Activated T-cell treated with anti-CD3 and anti-CD28 coated beads for 48 hours (primary cell): Measurements from ENCODE around the gene GNL1.

Source experiments
- DNase-seq: peaks from one replicate; pipeline ENCODE4 v3.0.0-alpha.2; 2020; ENCODE audit warnings: low read depth

Gene GNL1

DNA sequence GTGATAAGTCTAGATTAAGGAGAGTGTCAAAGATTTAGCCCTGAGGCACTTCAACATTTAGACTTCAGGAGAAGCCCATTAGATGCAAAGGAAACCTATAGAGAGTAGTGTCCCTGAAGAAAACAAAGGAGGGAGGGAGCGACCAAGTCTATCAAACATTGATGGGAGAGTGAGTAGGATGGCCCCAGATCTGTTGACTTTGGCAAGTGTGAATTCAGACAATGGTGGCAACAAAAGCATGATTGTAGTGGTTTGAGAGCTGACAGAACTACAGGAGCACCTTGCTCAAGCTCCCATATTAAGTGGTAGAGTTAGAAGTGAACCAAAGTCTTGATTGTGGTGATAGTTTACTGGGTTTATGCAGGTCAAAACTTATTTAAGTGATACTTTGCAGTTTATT lies 14.0 kb upstream of the GNL1 start:
- DNase-seq, result no peak

DNA sequence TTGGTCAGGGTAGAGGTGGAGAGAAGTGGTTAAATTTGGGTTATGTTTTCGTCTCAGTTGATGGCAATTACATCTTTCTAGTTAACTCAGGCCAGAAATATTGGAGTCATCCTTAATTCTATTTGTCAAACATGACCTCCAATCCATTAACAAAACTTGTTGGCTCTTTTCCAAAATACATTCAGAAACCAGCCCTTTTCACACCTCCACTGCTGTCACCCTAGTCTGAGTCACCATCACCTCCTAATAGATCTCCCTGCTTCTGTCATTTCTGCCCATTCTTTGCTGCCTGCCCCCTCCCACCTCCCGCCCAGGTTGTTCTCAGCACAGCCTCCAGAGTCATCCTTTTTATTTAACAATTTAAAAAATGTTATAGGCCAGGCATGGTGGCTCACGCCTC lies 12.0 kb upstream of the GNL1 start:
- peak; percentile 34 for DNase-seq

DNA sequence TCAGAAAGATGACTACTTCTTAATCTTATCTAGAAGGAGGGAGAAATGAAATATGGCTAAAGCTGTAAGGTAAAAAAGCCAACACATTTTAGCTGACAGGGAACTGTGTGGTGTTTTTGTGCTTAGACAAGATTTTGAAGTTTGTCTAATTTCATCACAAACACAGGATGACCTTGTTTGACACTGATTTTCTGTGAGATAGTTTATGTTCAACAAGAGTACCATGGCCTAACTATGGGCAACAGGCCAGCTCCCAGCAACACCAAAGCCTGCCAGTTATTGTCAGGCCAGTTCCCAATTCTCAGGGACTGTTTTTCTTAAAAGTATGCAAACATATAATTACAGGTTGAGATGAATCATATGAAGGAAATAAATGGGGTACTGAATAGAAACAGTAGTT lies 9.5 kb upstream of the GNL1 start:
- no peak for DNase-seq

DNA sequence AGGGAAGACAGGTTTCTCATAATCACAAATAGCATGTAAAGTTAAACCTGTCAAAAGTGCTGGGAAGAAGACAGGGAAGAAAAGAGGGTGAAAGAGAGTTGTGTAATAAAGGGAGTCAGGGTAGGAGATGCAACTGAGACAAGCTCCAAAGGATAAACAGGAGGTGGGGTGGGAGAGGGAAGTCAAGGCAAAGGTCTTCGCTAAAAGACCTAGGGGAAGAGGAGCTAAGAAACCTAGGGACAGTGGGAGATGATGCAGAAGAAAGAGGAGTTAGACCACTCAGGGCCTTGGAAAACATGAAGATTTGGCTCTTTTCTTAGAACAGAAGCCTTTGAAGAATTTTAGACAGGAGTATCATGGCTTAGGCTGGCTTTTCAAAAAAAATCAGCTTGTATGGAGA lies 7.8 kb upstream of the GNL1 start:
- DNase-seq, result no peak

DNA sequence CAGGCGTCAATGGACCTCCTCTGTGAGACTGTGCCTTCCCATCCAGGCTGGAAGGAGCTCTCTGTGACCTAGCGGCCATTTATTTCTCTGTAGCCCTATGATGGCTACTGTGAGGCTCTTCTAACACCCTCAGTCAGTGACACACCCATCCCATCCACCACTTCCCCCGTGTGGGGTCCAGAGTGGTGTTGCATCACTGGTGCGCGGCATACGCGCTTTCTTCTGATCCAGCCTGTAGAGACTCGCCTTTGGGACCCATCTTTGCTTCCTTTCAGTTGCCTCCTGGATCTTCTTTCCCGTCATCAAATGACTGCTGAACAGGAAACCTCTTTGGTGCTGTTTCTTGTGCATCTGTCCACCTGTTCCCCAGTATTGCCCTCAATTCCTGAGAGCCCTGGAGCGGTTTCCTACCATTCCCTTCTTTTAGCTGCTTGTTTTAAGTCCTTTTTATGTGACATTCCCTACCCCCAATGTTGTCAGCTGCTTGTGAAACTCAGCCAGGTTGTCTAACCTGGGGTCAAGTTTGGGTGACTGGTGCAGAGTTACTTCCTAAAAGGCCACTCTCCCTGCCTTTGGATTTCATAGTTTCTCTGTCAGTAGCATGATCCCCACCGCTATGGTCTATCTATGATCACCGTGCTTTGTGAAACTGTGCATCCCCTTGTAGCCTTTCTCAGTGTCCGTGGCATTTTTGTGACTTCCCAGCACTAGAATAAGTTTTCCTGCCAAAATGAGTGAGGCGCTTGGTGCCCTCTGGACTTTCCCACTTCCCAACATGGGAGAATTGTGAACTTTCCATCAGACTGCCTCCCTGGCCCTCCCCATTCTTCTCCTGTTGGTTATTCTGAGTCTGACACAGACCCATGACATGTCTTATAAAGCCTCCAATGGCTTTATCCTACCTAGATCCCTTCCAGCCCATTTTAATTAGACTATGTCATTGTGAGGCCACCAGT lies 6.5 kb upstream of the GNL1 start:
- no peak for DNase-seq

DNA sequence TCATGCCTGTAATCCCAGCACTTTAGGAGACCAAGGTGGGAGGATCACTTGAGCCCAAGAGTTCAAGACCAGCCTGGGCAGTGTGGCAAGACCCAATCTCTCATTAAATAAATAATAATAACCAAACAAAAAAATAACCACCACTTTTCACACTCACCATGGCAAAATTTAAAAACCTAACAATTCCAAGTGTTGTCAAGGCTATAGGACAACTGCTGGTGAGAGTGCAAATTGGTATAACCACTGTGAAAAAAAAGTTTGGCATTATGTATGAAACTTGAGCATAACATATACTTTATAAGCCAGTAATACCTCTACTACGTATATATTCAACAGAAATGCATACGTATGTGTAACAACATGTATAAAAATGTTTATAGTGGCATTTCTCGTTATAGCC lies 4.6 kb upstream of the GNL1 start:
- no peak for DNase-seq

DNA sequence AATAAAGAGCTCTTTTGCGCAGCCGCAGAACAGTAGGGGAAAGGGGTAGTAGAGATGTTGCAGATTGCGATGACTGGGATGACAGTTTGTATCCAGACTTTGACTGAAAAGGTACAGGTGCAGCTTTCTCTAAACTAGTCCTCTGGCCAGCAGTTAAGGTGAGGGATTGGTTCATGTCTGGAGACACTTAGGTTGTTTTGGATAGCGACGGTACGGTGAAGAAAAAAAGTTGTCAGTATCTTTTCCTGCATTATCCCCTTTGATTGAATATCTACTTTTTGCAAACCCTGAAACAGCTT lies 1.3 kb upstream of the GNL1 start:
- DNase-seq, result no peak

DNA sequence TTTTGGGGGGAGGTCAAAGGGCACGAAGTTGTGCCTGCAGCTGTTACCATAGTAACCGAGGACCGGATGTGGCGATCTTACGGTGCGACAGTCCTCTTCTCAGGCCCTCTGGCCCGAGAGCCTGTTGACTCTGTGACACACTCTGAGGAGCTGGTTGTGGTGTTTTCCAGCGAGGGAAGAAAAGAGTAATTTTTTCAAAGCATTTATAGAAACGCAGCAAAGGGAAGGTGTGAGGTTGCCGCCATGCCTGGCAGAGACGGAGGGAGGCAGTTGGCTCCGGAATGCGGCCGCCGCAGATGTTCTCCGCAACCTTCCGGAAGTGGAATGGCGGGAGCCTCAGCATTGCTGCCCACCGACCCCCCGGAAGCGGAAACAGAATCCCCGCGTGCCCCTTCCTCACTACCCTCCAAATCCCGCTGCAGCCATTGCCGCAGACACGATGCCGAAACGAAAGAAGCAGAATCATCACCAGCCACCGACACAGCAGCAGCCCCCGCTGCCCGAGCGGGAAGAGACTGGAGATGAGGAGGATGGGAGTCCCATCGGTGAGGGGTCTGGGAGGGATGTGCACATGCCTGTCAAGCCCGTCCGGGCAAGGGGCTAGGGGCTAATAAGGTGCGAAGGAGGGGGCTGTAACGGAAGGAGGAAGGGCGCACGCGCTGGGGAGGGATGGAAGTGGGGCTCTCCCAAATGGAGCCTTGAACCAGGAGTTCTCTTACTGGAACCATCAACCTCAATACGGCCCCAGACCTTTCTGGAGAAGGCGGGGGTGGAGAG lies 805 bp upstream of the GNL1 start, which contains the start of gene PRR3:
TSS of gene PRR3 (plus strand) at position 390 of the 777 bp plus-strand sequence. CDS start at position 440, 50 bp downstream.
- DNase-seq, result peak; percentile 85

DNA sequence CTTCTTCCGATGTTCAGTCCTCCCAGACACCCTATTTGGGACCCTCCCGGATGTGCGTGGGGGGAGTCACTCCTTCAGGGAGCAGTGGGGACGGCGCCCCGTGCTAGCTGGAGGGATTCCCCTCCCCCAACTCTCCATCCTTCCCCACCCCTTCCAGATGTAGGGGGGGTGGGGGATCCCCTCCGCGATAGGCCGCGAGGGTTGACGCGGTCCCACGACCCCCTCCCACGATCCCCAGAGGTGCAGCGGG lies 548 bp downstream of the GNL1 start:
- no peak for DNase-seq

DNA sequence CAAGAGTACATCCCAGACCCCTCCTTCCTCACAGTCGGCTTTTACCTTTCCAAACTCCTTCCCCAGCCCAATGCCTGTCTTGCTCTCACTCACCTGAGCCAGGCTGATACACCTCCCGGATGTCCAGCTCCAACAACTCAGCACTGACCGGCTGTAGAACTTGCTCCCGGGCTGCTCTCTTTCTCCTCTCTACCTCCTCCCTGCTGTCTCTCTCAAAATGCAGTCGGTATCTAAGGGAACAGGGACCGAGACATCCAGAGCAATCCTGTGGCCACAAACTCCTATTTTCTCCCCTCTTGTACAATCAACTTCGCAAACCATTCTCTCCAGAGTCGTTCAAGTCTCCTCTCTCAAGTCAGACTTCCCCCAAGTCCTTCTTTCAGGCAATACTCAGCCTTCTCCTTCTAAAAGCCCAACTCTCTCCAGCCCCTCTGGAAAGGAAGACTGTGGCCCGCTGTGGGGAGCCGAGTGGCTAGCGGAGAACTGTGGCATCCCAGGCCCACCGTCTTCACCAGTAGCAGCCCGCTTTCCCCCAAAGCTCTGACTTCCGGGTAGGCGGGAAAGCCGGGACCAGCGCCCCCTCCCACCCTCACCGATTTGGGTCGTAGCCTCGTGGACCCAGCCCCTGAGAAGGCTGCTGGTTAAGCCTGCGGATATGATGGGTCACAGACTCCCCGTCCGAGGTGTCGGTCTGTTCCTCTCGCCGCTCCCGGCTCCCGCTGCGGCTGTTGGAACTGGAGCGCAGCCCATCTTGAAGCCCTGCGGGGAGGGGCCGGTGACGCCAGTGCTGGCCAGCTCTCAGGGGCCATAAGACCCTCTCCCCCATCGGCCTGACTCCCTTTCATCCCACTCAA lies 1.1 kb downstream of the GNL1 start:
- DNase-seq, result peak; percentile 15

DNA sequence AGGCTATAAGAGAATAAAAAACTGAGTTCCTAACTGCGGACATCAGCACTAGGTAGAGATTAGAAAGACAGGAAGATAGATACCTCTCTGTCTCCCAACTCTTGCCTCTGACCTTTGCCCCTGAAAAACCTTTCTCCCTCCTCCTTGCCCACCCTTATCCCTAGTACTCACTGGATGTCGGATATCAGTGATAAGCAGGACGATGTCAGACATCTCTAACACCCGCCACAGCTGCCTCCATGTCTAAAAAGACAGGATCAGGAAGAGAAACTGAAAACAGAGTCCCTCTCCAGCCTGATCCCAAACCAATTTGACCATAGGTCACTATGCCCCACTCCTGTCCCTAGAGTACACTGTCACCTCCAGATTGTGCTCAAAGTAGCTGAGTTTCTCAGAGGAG lies 1.9 kb downstream of the GNL1 start:
- no peak for DNase-seq

DNA sequence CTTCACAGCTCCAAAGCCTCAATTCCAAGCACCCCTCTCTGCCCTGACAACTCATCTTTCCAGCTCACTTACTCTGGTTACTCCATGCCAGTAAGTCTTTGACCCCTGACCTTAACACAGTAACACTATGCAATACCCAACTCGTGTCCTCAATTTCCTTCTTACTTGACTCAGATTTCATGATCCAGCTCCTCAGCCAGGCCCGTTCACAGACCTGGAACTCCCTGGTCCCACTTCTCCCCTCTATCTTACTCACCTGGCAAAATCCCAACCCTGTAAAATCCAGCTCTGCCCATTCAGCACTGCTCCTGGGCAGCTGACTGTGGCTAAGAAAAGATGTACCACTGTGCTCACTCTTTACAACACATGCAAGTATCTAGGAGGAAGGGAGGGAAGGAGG lies 7.9 kb downstream of the GNL1 start:
- DNase-seq, result no peak

DNA sequence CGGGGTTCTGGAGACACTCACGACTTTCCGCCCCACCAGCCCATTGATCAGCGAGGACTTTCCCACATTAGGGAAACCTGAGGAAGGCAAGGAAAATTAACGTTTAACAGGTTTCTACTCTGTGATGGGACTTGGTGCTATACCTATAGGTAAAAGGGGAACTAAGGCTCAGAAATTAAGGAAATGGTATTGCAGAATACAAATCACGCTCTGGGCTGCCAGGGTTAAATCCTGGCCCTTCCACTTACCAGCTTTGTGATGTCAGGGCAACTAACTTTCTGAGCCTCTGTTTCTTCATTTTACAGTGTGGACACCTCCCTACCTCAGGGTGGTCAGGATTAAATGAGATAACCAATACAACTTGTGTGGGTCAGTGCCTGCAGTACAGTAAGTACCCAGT lies 8.8 kb downstream of the GNL1 start:
- no peak for DNase-seq

DNA sequence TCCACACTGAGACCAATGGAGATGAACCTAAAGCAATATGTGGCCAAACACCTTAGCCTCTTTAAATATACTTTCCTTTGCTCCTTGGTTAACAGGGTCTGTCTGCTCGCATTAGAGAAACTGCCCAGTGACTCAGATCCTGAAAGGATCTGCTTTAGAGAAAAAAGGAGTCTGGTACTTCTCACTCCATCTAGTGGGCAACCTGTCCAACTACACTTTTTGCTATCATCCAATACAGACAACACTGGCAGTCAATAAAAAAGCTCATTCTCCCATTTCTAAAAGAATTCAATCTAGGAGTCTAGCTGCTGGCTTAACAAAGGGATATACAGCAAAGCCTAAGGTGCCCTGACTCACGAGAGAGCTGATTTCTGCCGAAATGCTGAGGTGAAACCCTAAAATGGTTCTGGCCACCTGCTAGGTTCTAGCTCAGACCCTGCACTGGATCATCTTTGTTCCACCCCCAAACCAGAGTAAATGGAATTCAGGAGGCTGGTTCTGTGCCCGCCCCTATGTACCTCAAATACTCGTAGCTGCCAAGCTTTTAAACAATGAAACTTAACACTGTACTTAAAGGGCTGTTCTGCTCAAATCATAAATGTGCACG lies 11.5 kb downstream of the GNL1 start:
- no peak for DNase-seq

DNA sequence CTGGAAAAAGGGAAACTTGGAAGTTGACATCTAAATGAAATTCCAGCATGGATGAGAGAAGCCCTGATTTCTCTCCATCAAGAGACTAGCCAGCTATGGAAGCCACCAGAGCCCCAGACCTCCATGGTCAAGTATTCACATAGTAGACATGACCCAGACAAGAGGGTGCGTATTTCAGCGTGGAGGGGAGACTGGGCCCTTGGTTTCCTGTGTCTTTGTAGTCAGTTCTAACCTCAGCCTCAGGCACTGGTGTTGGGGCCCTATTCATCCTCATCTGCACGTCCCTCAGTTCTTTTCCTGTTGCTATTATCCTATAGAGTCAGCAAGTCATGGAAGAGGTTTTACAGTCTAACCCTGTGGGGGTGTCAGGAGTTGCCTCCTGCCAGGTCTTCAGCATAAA lies 12.5 kb downstream of the GNL1 start:
- DNase-seq, result no peak

DNA sequence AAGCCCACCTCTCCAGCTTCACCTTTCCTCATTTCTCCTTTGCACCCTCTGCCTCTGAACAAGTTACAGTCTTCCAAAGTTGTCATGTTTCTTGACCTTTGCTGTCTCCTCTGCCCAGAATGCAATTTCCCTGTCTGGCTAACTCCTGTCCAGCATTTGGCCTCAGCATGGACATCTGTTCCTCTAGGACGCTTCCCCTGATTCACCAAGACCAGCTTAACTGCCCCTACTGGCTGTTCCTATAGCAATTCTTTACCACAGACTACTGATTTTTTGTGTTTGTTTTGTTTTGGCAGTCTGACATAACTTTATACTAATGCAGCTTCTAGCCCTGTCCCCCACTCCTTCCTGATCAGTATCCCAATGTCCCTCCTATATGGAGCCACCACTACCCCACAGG lies 13.4 kb downstream of the GNL1 start:
- no peak for DNase-seq

DNA sequence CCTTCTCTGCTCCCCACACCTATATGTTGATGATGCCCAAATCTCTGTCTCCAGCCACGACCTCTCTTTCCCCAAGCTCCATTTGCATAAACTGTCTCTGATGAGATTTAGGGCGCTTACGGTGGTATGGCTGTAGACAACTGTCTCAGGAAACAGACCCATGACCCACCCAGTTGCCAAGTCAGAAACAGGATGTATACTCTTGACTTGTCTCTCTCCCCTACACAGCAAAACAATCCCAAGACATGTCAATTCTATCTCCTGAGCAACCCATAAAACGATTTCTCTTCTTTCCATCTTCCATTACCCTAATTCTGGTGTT lies 13.9 kb downstream of the GNL1 start:
- DNase-seq, result no peak

DNA sequence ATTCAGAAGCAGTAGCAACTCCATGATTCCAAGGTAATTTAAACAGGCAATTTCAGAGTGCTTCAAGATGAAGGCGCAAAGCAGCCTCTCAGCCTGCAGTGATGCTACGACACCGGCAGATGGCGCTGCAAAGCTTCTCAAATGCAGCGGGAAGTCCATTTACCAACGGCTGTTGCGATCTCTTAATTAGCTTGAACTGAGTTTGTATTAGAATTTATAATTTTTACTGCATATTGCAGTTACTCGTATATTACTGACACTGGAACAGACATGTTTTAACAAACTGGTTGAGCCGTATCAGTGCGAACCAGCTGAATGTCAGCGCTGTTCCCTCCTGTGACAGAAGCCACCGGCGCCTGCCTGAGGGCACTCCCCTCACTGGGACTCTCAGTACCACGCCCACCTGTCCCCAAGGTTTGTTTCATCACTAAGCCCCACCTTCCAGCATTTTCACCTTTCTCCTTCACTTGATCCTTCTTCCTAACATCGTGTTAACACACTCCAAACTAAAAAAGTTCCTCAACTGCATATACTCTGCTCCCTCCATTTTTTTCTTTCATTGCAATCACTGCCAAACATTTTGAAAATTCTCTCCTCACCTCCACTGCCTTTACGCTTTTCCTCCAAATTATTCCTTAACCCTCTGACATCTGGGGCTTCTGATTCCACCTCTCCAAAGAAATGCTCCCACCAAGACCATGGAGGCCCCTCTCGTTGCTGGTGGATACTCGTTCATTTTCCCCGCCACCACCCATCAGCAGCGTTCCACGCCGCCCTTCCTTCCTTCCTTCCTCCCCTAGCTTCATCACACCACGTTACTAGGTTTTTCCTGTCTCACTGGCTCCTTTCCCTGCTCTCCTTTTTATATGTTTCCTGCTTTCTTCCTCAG lies 14.5 kb downstream of the GNL1 start:
- peak; percentile 71 for DNase-seq

DNA sequence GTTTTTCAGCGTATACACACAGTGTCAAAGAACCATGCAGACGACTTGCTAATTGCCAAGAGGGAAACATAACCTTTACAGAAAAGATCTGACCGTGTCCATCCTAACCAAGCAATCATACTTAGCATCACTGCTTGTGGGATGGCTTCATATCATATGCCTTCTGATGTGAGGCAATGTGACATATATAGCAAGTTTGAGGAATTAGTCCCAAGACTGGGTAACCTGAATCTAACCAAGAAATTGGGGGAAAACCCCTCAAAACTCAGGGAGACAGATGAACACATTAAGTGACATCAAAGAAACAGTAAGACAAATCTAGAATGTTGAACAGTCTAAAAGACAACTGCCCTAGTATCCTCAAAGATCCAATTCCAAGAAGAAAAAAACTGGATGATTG lies 18.4 kb downstream of the GNL1 start:
- DNase-seq, result no peak

DNA sequence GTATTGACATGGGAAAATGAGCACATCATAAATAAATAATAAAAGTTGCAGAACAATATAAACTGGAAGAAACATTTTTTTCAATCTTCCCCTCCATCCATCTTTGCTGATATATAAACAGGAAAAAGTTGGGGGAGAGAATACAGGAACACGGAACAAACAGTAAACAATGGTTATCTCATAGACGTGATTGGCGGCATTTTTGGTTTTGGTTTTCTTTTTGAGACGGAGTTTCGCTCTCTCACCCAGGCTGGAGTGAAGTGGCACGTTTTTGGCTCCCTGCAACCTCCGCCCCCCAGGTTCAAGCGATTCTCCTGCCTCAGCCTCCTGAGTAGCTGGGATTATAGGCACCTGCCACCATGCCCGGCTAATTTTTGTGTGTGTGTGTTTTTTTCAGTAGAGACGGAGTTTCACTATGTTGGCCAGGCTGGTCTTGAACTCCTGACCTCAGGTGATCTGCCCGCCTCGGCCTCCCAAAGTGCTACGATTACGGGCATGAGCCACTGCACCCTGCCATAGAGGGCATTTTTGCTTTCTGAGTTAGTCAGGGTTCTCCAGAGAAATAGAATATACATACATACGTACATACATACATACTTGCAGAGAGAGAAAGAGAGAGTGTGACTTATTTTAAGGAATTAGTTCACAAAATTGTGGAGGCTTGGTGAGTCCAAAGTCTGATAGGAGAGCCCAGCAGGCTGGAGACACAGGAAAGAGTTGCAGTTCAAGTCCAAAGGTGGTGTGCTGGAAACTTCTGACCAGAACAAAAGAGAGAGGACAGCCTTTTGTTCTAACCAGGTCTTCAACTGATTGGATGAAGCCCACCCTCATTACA lies 22.6 kb downstream of the GNL1 start:
- DNase-seq, result no peak

DNA sequence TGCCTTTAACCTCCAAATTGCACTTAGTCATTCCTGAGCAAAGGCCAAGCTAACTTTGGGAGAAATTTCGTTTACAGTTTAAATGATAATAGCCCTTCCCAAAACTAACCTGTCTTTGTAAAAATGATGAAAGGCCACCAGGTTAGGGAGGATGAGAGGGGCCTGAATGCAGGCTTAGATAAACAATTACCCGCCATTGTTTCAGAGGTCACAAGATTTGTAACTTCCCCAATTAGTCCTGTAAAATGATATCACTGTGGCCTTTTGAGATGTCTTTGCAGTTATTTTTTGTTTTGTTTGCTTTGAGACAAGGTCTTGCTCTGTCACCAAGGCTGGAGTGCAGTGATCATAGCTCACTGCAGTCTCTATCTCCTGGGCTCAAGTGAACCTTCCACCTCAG lies 26.3 kb downstream of the GNL1 start:
- DNase-seq, result no peak
